Head of caudate nucleus (tissue), 42 donors: ENCODE results near the gene EMC9.

Experiments
- DNase-seq, 42 donors: peaks; one replicate each; pipeline versions ENCODE4 v3.0.0 to v3.0.0-alpha.2; 2020 to 2021; ENCODE audit warnings: mixed read lengths in 7 of 42
- intact Hi-C: fragments of 100-400 bp; cut with DNase I; formaldehyde crosslinking; loops from one replicate; pipeline ENCODE4 v1.15.0; 2022

The EMC9 gene

GRCh38 chr14:24141097-24141880 lies at the start of gene EMC9:
TSS of gene EMC9 (minus strand) at chr14:24141591. CDS start at chr14:24141304, 287 bp downstream.
- DNase-seq, result peak; percentile 99 to 100 (median 100)
- intact Hi-C loops, result loop anchor here (2.0 kb wide), 1 partner anchor 26 kb away; the partner anchor contains the start of genes DCAF11 and NRL

GRCh38 chr14:24190416-24190815 lies 49.0 kb upstream of the EMC9 start:
- intact Hi-C loops, result no loop called here
- DNase-seq, result no peak

GRCh38 chr14:24189460-24189859 lies 48.1 kb upstream of the EMC9 start:
- intact Hi-C loops, result no loop called here
- no peak for DNase-seq

GRCh38 chr14:24189059-24189375 lies 47.6 kb upstream of the EMC9 start:
- no peak for DNase-seq
- intact Hi-C loops, result no loop called here

- intact Hi-C loops, result no loop called here
- peak; percentile 91 to 99 (median 96) for DNase-seq
These were observed 47.1 kb upstream of the EMC9 start, which contains the start of gene IPO4 for GRCh38 chr14:24188251-24189058. TSS of gene IPO4 (minus strand) at chr14:24188816. CDS start at chr14:24188787, 29 bp downstream.

GRCh38 chr14:24187539-24187915 lies 46.1 kb upstream of the EMC9 start:
- DNase-seq, result no peak
- intact Hi-C loops, result no loop called here

GRCh38 chr14:24186831-24187538 lies 45.6 kb upstream of the EMC9 start:
- DNase-seq, result no peak
- intact Hi-C loops, result no loop called here

- intact Hi-C loops, result no loop called here
- no peak for DNase-seq
These were observed 44.4 kb upstream of the EMC9 start for GRCh38 chr14:24185741-24186140.

GRCh38 chr14:24185026-24185425 lies 43.6 kb upstream of the EMC9 start:
- intact Hi-C loops, result no loop called here
- DNase-seq, result no peak

GRCh38 chr14:24184104-24184970 lies 42.9 kb upstream of the EMC9 start:
- no peak for DNase-seq
- intact Hi-C loops, result no loop called here

- intact Hi-C loops, result no loop called here
These were observed 41.7 kb upstream of the EMC9 start for GRCh38 chr14:24183014-24183481.

GRCh38 chr14:24182110-24182882 lies 40.9 kb upstream of the EMC9 start:
- intact Hi-C loops, result no loop called here
- DNase-seq, result no peak

More at GRCh38 chr14:24183014-24183481, 41.7 kb upstream of the EMC9 start:
- peak in 1 of 42 donors; percentile 18 for DNase-seq

- DNase-seq, result no peak
- intact Hi-C loops, result no loop called here
These were observed 40.1 kb upstream of the EMC9 start for GRCh38 chr14:24181371-24182077.

- intact Hi-C loops, result no loop called here
- peak in 6 of 42 donors; percentile 33 to 72 (median 38) for DNase-seq
These were observed 38.8 kb upstream of the EMC9 start for GRCh38 chr14:24179961-24180796.

GRCh38 chr14:24179294-24179960 lies 38.0 kb upstream of the EMC9 start:
- intact Hi-C loops, result no loop called here
- DNase-seq, result no peak
